PC-3 (cell line): ENCODE data around the gene RTN1.

Source experiments
- EZH2phosphoT487 ChIP-seq: fragments of 300-600 bp; sonication (generic); IDR thresholded peaks from 2 replicates; pipeline ENCODE4 v1.6.1; 2018; ENCODE audit warnings: mild to moderate bottlenecking, antibody characterized with exemption, low read length, borderline replicate concordance
- TF ChIP-seq, protein P1 (sequence below): fragments of 300-600 bp; sonication (generic); conservative IDR thresholded peaks from 2 replicates; pipeline ENCODE4 v1.5.1; 2017; ENCODE audit warnings: antibody characterized with exemption, low read depth, mild to moderate bottlenecking, low read length

DNA sequence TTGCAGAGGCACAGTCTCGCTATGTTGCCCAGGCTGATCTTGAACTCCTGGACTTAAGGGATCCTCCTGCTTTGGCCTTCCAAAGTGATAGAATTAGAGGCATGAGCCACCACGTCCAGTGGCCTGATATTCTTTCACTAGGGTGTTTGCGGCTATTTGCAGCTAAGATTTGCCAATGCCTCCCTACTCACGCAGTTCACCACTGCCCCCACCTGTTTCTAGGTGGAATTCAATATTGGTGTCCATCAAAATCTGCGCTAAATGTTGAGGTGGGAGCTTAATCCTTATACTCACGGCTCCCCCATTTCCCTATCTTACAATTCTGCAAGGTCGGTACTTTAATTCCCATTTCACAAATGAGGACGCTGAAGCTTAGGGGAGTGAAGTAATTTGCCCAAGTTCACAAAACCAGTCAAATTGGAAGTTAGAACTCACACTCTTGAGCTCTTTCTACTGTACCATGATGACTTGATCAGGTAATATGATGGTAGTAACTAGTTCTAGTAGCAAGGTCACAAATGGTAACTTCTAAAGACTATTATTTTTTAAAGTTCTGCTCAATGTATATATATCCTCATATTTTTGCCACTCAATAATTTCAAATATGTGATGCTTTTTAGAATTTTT lies 27.3 kb upstream of the RTN1 start:
- TF ChIP-seq, protein P1, sequence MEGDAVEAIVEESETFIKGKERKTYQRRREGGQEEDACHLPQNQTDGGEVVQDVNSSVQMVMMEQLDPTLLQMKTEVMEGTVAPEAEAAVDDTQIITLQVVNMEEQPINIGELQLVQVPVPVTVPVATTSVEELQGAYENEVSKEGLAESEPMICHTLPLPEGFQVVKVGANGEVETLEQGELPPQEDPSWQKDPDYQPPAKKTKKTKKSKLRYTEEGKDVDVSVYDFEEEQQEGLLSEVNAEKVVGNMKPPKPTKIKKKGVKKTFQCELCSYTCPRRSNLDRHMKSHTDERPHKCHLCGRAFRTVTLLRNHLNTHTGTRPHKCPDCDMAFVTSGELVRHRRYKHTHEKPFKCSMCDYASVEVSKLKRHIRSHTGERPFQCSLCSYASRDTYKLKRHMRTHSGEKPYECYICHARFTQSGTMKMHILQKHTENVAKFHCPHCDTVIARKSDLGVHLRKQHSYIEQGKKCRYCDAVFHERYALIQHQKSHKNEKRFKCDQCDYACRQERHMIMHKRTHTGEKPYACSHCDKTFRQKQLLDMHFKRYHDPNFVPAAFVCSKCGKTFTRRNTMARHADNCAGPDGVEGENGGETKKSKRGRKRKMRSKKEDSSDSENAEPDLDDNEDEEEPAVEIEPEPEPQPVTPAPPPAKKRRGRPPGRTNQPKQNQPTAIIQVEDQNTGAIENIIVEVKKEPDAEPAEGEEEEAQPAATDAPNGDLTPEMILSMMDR: peak; percentile 96
- TF ChIP-seq EZH2phosphoT487: no peak
